SK-N-SH treated with all-trans-retinoic acid at 6 μM for 48 hours (cell line): Measurements from ENCODE around the gene ECM2.

ENCODE experiments used
- ATAC-seq: fragments of 200-7000 bp; cut with Tn5 transposase; 3 replicates; pipeline ENCODE4 v1.9.1; 2020; ENCODE audit warnings: mild to moderate bottlenecking, moderate library complexity
- ARNTL ChIP-seq: fragments of 450-650 bp; formaldehyde crosslinking; IDR thresholded peaks from 2 replicates; pipeline ENCODE4 v1.5.0; 2020; ENCODE audit warnings: low read depth, mild to moderate bottlenecking, moderate library complexity, borderline replicate concordance
- BACH2 ChIP-seq: fragments of 250-450 bp; sonication (Bioruptor Pico); IDR thresholded peaks from 2 replicates; pipeline ENCODE4 v1.9.0; 2021; ENCODE audit warnings: mild to moderate bottlenecking, borderline replicate concordance
- ESRRG ChIP-seq: fragments of 250-450 bp; sonication (Bioruptor Pico); IDR thresholded peaks from 2 replicates; pipeline ENCODE4 v1.6.1; 2021; ENCODE audit warnings: mild to moderate bottlenecking
- GLIS3 ChIP-seq: fragments of 250-450 bp; sonication (Bioruptor Pico); IDR thresholded peaks from 2 replicates; pipeline ENCODE4 v1.5.0; 2020; ENCODE audit warnings: mild to moderate bottlenecking, moderate library complexity
- ISL1 ChIP-seq: fragments of 250-450 bp; sonication (Bioruptor Pico); IDR thresholded peaks from 2 replicates; pipeline ENCODE4 v2.1.2; 2022; ENCODE audit warnings: mild to moderate bottlenecking, moderate library complexity
- OSR1 ChIP-seq: fragments of 250-450 bp; sonication (Bioruptor Pico); IDR thresholded peaks from 2 replicates; pipeline ENCODE4 v1.8.0; 2022; ENCODE audit warnings: moderate library complexity, mild to moderate bottlenecking, inconsistent platforms
- PATZ1 ChIP-seq: fragments of 250-450 bp; sonication (Bioruptor Pico); IDR thresholded peaks from 2 replicates; pipeline ENCODE4 v1.8.0; 2020; ENCODE audit warnings: mild to moderate bottlenecking, moderate library complexity, borderline replicate concordance
- POU6F1 ChIP-seq: fragments of 250-450 bp; sonication (Bioruptor Pico); IDR thresholded peaks from 2 replicates; pipeline ENCODE4 v1.8.0; 2021; ENCODE audit warnings: low read depth, mild to moderate bottlenecking, moderate library complexity, borderline replicate concordance
- PPARA ChIP-seq: fragments of 250-450 bp; sonication (Bioruptor Pico); IDR thresholded peaks from 2 replicates; pipeline ENCODE4 v1.5.0; 2020; ENCODE audit warnings: mild to moderate bottlenecking, borderline replicate concordance
- RARB ChIP-seq: fragments of 250-450 bp; sonication (Bioruptor Pico); IDR thresholded peaks from 2 replicates; pipeline ENCODE4 v1.8.0; 2021; ENCODE audit warnings: mild to moderate bottlenecking, moderate library complexity
- SNAI2 ChIP-seq: fragments of 250-450 bp; sonication (Bioruptor Pico); IDR thresholded peaks from 2 replicates; pipeline ENCODE4 v1.5.0; 2020; ENCODE audit warnings: mild to moderate bottlenecking, moderate library complexity
- TCF4 ChIP-seq: fragments of 250-450 bp; sonication (Bioruptor Pico); IDR thresholded peaks from 2 replicates; pipeline ENCODE4 v1.8.0; 2021; ENCODE audit warnings: mild to moderate bottlenecking, moderate library complexity, borderline replicate concordance
- TOX ChIP-seq: fragments of 250-450 bp; sonication (Bioruptor Pico); IDR thresholded peaks from 2 replicates; pipeline ENCODE4 v1.8.0; 2021; ENCODE audit warnings: mild to moderate bottlenecking, moderate library complexity, borderline replicate concordance
- TSHZ2 ChIP-seq: fragments of 250-450 bp; sonication (Bioruptor Pico); IDR thresholded peaks from 2 replicates; pipeline ENCODE4 v1.5.0; 2020; ENCODE audit warnings: mild to moderate bottlenecking, moderate library complexity
- ZC3H10 ChIP-seq: fragments of 250-450 bp; sonication (Bioruptor Pico); IDR thresholded peaks from 2 replicates; pipeline ENCODE4 v1.5.1; 2021; ENCODE audit warnings: mild to moderate bottlenecking, moderate library complexity
- ZFP3 ChIP-seq: fragments of 250-450 bp; sonication (Bioruptor Pico); IDR thresholded peaks from 2 replicates; pipeline ENCODE4 v1.5.0; 2020; ENCODE audit warnings: mild to moderate bottlenecking, moderate library complexity
- ZFP30 ChIP-seq: fragments of 450-650 bp; formaldehyde crosslinking; IDR thresholded peaks from 2 replicates; pipeline ENCODE4 v1.5.0; 2022; ENCODE audit warnings: mild to moderate bottlenecking, moderate library complexity
- ZNF565 ChIP-seq: fragments of 450-650 bp; formaldehyde crosslinking; conservative IDR thresholded peaks from 2 replicates; pipeline ENCODE4 v1.5.0; 2020; ENCODE audit warnings: low read depth, mild to moderate bottlenecking, moderate library complexity
- ZNF70 ChIP-seq: fragments of 450-650 bp; formaldehyde crosslinking; IDR thresholded peaks from 2 replicates; pipeline ENCODE4 v1.5.0; 2020; ENCODE audit warnings: mild to moderate bottlenecking, moderate library complexity
- TF ChIP-seq, protein P1 (sequence below): fragments of 250-450 bp; sonication (Bioruptor Pico); IDR thresholded peaks from 2 replicates; pipeline ENCODE4 v1.5.1; 2020; ENCODE audit warnings: low read depth, mild to moderate bottlenecking, moderate library complexity

ECM2 gene

GRCh38 chr9:92467511-92467910, 68.3 kb downstream of the ECM2 start:
- no peak for ATAC-seq
- TF ChIP-seq PPARA (no peak), ARNTL (CRISPR knock-in tag) (no peak), ESRRG (CRISPR knock-in tag) (no peak), SNAI2 (CRISPR knock-in tag) (no peak), ZNF565 (CRISPR knock-in tag) (no peak), OSR1 (CRISPR knock-in tag) (no peak), ZFP3 (no peak)

- no peak for TF ChIP-seq OSR1 (CRISPR knock-in tag)
- no peak for TF ChIP-seq PPARA
- TF ChIP-seq TSHZ2 (CRISPR knock-in tag) = no peak
- no peak for TF ChIP-seq PATZ1
- TF ChIP-seq BACH2 = no peak
- TF ChIP-seq ARNTL (CRISPR knock-in tag) = no peak
- no peak for TF ChIP-seq ESRRG (CRISPR knock-in tag)
- TF ChIP-seq ZC3H10 = no peak
- TF ChIP-seq ZFP3 = no peak
- TF ChIP-seq, protein P1, sequence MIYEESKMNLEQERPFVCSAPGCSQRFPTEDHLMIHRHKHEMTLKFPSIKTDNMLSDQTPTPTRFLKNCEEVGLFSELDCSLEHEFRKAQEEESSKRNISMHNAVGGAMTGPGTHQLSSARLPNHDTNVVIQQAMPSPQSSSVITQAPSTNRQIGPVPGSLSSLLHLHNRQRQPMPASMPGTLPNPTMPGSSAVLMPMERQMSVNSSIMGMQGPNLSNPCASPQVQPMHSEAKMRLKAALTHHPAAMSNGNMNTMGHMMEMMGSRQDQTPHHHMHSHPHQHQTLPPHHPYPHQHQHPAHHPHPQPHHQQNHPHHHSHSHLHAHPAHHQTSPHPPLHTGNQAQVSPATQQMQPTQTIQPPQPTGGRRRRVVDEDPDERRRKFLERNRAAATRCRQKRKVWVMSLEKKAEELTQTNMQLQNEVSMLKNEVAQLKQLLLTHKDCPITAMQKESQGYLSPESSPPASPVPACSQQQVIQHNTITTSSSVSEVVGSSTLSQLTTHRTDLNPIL (CRISPR knock-in tag) = no peak
- no peak for TF ChIP-seq RARB
- no peak for TF ChIP-seq ZNF70 (CRISPR knock-in tag)
- no peak for TF ChIP-seq GLIS3 (CRISPR knock-in tag)
- no peak for TF ChIP-seq ZFP30 (CRISPR knock-in tag)
- no peak for TF ChIP-seq ZNF565 (CRISPR knock-in tag)
- no peak for TF ChIP-seq TCF4 (CRISPR knock-in tag)
- TF ChIP-seq ISL1 = no peak
- TF ChIP-seq, all 23 proteins: peak for 0
- ATAC-seq = no peak
These were observed 68.7 kb downstream of the ECM2 start for GRCh38 chr9:92467041-92467440.

GRCh38 chr9:92463984-92464383, 71.8 kb downstream of the ECM2 start:
- TF ChIP-seq SNAI2 (CRISPR knock-in tag) (no peak), TOX (CRISPR knock-in tag) (0 out of 2 replicates have a peak, but pooled peaks have one; percentile 34)

DNA sequence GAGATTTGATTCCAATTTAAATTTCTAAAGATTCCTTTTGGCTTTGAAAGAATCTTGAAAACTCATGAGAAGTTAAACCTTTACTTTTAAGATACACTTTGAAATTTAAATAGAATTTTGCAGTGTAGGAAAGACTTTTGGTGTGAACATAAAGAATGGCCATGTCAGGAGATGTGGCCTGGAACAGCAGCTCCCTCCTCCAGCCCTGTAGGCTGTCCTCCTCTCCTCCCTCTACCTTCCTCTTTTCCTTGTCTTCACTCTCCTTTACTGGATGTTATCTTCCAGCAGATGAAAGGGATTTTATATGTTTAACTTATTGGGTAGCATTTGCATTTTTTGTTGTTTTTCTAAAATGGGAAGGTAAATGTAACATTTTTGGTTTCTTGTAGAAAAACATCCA, 72.4 kb downstream of the ECM2 start:
- no peak for ATAC-seq
- TF ChIP-seq ZFP3 (no peak), TOX (CRISPR knock-in tag) (no peak), POU6F1 (CRISPR knock-in tag) (no peak), PATZ1 (no peak), ISL1 (no peak), OSR1 (CRISPR knock-in tag) (no peak), BACH2 (no peak), ESRRG (CRISPR knock-in tag) (no peak), PPARA (no peak)
- TF ChIP-seq, protein P1 (CRISPR knock-in tag) = no peak

More at GRCh38 chr9:92463984-92464383, 71.8 kb downstream of the ECM2 start:
- peak; percentile 88 for ATAC-seq
